Suppressor macrophage (primary cell): ENCODE data around the gene VWDE.
"Not testable (repeated sequence)": the region's sequence is repeated elsewhere in the genome, so short reads cannot be mapped to it uniquely, and the experiment has no call there.

ENCODE experiments used
- DNase-seq, 4 experiments: peaks; one replicate each; pipeline ENCODE4 v3.0.0-alpha.2; 2020 to 2022

VWDE gene

DNA sequence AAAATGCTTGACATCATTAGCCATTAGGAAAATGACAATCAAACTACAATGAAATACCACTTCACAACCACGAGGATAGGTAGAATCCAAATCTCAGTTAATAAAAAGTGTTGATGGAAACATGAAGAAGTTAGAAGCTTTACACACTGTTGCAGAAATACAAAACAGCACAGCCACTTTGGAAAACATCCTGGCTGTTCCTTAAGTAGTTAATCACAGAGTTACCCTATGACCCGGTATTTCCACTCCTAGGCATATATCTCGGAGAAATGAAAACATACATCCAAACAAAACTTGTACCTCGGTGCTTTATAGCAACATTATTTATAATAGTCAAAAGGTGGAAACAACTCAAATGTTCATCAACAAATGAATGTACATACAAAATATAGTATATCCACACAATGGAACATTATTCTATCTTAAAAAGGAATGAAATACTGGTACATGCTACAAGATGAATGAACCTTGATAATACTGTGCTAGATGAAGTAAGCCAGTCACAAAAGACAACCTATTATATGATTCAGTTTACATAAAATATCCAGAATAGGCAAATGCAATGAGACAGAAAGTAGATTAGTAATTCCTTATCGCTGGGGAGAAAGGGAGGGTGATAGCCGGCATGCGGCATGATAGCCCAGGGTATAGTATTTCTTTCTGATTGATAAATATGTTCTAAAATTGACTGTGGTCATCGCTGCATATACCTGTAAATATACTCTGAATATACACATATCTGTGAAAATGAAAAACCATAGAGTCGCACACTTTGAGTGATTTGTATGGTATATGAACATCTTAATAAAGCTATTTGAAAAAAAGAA, 1.9 kb downstream of the VWDE start:
- DNase-seq = no peak

DNA sequence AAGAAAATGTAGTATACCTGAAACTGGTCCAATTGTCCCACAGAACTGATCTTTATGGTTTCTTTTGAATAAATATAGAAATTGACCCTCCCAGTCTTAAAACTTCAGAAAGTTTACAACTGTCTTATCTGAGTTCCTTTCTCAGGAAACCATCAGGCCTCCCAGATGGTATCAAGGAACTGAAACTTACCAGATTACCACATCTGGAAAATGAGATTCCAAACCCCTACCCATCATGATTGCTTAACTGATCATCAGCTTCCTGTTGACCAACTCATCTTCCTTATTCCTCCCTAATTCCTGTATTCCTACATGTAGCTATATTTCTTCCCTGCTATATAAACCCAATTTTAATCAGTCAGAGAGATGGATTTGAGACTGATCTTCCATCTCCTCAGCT, 5.5 kb downstream of the VWDE start:
- peak in 1 of 4 experiments; percentile 1 for DNase-seq

DNA sequence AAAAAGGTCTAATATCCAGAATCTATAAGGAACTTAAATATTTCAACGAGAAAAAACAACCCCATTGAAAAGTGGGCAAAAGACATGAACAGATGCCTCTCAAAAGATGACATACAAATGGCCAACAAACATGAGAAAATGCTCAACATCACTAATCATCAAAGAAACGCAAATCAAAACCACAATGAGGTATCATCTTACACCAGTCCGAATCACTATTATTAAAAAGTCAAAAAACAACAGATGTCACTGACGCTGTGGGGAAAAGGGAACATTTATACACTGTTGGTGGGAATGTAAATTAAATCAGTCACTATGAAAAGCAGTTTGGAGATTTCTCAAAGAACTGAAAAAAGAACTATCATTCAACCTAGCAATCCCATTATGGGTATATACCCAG, 6.0 kb downstream of the VWDE start:
- no peak for DNase-seq

- DNase-seq = not testable (repeated sequence)
Measured at GRCh38 chr7:12396670-12397069, 7.0 kb downstream of the VWDE start.

- DNase-seq = no peak
Measured at GRCh38 chr7:12391922-12392615, 11.6 kb downstream of the VWDE start.

DNA sequence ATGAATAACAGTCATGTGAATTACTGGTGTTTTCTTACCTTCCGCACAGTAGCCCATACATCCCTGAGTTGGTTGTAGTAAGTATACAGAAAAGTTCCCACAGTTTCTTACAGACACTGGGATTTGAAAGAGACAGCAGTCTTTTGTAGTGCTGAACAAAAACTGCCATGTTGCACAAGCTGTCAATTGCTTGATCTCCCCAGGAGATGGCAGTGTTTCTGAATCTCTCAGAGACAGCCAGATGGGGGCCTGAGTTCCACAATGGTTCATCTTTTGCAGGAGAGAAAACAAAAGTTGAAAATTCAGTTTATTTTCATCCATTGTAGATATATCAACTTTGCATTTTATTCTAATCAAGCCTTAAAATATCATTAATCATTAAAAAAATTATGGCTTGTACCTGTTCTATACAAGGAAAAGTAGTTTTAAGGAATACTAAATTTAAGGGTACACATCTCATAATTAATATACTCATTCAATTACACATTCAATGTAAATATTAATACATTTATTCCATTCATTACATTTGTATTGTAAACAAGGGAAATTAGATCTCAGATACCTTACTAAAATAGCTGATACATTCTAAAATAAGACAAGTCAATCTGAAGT, 14.5 kb downstream of the VWDE start:
- DNase-seq = peak; percentile 65 to 77 (median 68)

DNA sequence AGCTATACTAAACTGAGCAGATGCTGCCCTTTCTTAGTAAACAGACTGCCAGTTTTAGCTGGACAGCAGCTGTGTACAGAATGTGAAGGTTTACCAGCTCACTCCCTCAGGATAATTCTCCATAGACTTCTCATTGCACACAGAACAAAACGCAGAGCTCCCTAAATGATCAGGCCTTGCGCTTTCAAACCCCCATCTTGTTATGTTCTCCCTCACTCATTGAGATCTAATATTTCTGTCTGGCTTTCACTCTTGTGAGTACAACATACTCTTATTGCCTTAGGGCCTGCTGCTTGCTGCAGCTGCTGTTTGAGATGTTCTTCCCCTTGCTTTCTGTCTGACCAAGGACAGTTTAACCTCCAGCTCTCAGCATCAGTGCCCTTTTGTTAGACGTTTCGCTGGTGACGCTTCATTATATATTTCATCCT, 17.3 kb downstream of the VWDE start:
- no peak for DNase-seq

DNA sequence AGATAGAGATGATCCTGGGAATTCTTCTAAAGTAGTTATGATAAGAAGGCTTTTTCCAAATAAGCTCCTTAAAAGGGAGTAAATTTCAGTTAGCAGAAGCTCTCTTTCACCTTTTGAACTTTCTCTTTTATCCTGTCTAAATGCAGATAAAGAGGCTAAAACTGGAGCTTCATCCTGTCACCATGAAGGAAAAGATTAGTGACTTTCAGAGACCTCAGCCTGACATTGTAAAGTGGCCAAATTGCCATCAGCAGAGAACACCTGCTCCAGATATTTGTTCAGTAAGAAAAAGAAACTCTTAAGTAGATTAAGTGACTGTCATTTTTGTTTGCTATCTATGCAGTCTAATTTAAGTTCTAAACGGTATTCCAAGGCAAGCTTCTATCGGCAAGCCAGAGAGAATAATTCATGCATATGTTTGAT, 18.3 kb downstream of the VWDE start:
- no peak for DNase-seq

DNA sequence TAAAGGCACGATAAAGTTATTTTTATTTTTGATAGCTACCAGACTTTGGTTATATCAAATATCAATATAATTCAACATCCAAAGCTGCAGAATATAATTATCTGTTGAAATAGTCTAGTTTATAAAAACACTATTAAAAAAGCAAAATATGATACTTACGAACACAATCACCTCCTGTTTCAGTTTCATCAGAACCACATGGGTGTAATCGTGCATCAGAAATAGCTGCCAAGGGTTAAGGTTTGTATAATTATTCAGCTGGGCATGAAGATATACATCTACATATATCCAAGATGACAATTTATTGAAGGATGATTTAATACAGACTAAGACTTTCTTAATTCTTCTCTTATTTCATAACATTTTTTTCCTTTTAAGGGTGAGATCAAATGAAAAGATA, 20.3 kb downstream of the VWDE start:
- DNase-seq = no peak

GRCh38 chr7:12378389-12378788, 25.3 kb downstream of the VWDE start:
- DNase-seq = no peak

GRCh38 chr7:12377406-12377805, 26.3 kb downstream of the VWDE start:
- no peak for DNase-seq

- DNase-seq = no peak
Measured at GRCh38 chr7:12373580-12374263, 29.9 kb downstream of the VWDE start.

GRCh38 chr7:12370249-12370648, 33.4 kb downstream of the VWDE start:
- DNase-seq = no peak

GRCh38 chr7:12369756-12370155, 33.9 kb downstream of the VWDE start:
- no peak for DNase-seq

DNA sequence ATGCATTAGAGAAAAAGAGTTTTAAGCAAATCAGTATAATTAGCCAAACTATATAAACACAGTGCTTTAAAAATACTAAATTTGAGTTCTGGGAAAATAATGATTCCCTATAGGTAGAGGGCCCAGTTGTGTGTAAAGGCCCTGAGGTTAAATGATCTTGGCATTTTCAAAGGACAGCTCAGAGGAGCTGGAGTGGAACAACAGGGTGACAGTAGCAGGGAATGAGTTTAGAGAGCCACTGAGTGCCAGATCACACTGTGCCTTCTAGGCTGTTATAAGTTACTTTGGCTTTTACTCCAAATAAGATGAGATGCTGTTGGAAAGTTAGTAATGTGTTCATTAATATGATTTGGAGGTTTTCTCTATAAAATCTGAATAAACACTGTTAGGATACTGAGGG, 34.6 kb downstream of the VWDE start:
- DNase-seq = no peak

- no peak for DNase-seq
Measured at GRCh38 chr7:12360948-12361347, 42.7 kb downstream of the VWDE start.

DNA sequence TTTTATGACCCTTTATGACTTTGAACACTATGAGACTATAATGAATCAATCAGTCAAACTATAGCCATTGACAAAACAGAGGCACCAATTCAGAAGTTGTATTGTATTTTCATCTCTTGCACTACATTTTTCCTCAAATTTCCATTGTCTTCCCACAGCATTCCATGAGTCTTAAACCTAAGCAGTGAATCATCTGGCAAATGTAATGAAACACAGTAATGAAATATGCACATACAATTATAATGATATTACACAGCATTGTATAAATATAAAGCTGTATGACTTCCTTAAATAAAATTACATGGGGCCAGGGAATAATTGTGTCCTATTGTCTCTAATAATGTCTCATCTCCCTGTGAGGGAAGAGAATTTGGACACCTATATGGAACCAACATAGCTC, 45.0 kb downstream of the VWDE start:
- no peak for DNase-seq

GRCh38 chr7:12357508-12357907, 46.2 kb downstream of the VWDE start:
- no peak for DNase-seq

GRCh38 chr7:12351843-12352242, 51.8 kb downstream of the VWDE start:
- DNase-seq = no peak

- DNase-seq = no peak
Measured at GRCh38 chr7:12350971-12351370, 52.7 kb downstream of the VWDE start.

- DNase-seq = no peak
Measured at GRCh38 chr7:12337095-12337494, 66.6 kb downstream of the VWDE start.

DNA sequence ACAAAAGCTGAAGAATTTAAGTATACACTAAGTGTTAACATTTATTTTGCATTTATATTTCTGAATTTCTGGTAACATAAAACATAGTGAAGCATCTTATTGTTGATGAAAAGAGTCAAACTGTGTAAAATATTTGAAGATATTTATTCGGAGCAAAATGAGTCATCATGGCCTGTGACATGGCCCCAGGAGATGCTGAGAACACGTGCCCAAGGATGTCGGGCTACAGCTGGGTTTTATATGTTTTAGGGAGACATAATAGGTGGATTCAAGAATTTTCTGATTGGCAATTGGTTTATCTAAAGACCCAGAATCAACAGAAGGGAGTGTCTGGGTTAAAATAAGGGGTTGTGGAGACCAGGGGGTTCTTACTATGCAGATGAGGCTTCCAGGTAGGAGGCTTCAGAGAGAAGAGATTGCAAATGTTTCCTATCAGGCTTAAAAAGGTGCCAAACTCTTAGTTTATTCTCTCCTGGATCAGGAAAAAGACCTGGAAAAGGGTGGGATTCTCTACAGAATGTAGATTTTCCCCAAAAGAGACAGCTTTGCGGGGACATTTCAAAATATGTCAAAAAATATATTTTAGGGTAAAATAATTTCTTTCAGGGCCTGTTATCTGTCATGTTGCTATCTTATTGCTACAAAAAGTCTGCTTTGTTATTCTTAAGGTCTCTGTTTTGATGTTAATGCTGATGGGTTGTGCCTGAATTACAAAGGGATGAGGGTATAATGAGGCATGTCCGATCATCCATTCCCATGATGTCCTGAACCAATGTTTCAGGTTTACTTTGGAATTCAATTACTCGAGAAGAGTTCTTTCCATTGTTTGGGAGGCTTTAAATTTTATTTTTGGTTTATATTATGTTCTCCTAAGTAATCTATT, 74.5 kb downstream of the VWDE start:
- no peak for DNase-seq
